Fibroblast of skin of right biceps (primary cell): ENCODE data around the gene HOXA6.

Experiments used
- DNase-seq: peaks from one replicate; pipeline ENCODE4 v3.0.0-alpha.2; 2013

Gene HOXA6

GRCh38 chr7:27137640-27138315 is 9.8 kb downstream of the HOXA6 start:
- no peak for DNase-seq

- peak; percentile 84 for DNase-seq
Observed at GRCh38 chr7:27134392-27134791, 13.2 kb downstream of the HOXA6 start.

- DNase-seq, result no peak
Observed at GRCh38 chr7:27133409-27134231, 14.0 kb downstream of the HOXA6 start.

DNA sequence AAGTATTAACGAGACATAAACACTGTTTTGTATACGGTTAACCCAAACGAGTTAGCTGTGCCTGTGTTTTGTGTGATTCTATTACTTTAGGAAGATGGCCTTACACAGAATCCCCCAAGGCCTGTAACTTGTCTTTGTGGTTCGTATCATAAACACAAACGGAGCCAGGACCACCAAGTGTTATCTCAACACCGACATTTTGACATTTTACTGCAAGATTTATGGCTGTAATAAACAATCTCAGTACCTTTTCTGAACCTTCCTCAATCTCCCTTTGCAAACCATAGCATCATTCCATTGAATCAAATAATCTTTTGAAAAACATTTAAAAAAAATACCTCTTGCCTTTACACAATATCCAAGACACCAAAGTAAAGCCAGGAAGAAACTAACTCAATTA is 14.6 kb downstream of the HOXA6 start:
- DNase-seq, result no peak

- no peak for DNase-seq
Observed at GRCh38 chr7:27132214-27132613, 15.4 kb downstream of the HOXA6 start.

DNA sequence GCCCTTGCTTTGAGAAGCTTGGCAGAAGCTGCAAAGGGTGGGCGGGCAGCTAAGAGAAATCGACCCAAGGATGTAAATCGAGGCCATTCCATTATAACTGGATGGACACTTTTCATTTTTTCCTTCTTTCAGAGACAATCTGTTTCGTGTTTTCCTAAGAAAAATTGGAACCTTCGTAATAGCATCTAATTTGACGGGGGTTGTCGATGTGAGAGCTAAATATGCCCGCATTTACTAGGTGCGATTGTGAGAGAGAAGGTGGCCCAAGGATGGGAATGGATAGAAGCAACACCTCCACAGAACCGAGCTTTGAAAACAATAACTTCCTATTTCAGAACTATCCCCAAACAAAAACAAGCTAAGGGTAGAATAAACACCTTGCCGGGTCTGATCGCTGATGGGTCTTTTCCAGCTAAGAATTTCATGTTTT is 16.2 kb downstream of the HOXA6 start:
- DNase-seq, result no peak

DNA sequence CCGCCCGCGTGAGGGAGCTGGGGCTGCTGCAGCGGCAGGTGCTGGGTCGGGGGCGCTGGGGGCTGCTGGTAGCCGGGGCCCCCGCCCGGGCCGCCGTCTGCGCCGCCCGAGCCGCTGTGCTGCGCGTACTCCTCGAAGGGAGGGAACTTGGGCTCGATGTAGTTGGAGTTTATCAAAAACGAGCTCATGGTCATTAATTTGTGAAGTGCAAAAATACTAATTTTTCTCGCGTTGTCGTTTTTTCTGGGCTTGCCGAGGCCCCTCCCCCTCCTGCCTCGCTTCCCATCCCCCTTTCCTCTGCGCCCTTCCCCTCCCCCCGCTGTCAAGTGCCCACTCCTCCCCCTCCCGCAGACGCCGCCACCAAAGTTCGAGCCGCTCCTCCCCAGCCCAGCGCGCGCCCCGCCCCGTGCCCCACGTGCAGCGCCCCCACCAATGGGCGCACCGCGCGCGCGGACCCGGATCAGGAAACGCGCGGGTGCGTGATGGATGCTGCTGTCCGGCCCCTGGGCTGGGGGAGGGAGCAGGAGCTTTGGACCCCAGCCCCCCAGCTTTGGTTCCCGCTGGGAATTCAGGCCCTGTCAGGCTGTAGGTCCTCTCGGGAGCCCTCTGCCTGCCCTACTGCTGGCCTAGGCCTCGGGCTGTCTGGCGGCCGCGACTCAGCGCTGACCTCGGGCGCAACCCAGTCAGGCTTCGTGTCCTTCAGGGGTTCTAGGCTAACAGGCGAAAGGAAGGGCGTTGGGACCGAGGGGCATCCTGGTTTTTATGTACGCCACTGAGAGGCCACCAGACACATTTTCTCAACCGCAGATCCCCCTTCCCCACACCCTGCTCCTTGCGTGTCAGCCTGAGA is 16.8 kb downstream of the HOXA6 start, which contains the start of gene HOXA4:
TSS of gene HOXA4 (minus strand) at position 218 of the 850 bp plus-strand sequence. CDS start at position 194, 24 bp downstream.
- DNase-seq, result peak; percentile 91

DNA sequence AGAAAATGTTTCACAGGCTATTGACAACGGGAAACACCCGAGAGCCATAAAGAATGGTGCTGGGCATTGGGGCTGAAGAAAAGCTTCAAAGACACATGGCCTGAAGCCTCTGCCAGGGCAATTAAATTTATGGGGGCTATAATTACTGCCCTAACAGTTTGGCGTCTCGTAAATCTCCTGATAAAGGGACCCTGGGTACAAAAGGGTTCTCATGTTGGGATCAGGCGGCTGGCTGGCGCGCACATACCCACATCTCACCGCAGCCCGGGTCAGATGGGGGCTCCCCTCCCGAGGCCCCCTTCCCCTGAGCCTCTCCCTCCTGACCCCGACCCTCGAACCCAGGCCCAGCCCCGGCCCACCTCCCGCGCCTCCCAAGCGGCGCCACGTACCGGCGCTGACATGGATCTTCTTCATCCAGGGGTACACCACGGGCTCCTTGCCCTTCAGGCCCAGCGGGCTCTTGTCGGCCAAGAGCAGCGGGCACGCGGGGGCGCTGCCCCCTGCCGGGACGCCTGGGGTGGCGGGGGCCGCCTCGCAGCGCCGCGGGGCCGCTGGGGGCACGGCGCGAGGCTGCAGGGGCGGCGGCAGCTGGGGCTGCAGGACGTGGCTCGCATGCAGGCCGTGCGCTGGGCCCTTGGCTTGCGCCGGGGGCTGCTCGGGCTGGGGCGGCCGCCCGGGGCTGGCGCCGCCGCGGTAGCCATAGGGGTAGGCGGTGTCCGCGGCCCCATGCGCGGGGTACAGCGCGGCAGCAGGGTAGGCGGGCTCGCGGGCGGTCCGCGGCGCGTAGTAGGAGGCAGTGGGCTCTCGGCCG is 17.6 kb downstream of the HOXA6 start:
- peak; percentile 36 for DNase-seq

- DNase-seq, result no peak
Observed at GRCh38 chr7:27128776-27129728, 18.5 kb downstream of the HOXA6 start.

DNA sequence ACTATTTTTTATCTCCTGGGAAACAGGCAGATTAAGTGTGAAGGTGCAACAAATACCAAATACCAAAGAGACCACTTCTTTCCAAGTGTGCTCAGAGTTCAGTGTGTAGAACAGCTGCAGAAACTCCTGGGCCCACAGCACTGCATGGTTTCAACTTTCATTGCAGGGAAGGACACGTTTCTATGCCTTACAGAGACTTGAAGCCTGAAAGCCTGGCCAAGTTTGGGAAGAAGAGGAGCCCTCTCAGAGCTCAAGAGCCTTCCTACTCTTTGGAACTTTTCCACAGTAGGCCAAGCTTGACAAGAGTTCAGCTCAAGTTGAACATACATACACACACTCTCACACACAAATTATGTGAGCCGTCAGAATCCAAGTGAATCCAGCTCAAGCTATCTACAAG is 19.5 kb downstream of the HOXA6 start:
- DNase-seq, result no peak

DNA sequence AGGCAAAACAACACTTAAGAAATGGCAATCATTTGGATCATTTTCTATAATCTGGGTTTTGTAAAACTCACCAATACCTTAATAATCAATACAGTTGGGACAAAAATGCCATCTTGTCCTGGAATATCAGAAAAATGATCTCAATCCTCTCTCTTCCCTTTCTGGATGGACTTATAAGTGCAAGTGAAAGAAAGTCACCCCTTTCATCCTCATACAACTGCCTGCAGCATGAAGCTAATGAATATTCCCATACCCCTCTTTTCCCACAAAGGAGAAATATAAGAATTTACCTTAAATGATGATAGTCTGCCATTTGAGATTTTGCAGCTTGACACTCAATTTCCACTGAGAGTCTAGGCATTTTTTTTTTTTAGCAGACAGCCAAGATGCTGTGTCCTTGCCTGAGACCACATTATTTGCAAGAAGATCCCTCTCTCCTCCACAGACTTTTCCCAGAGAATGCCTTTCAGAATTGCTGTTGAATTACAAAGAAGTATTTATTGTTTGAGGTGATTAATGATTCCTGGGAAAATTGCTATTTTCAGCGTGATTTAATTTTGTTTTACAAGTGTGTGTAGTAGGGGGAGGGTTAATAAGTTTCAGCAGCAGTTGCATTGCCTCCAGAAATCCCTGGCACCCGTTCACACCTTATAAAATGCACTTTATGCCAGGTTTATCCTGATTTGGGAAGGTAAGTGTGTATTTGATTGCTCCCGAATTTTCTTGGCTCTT is 20.8 kb downstream of the HOXA6 start:
- DNase-seq, result no peak

GRCh38 chr7:27125986-27126394 is 21.6 kb downstream of the HOXA6 start:
- DNase-seq, result no peak

- no peak for DNase-seq
Observed at GRCh38 chr7:27124902-27125689, 22.5 kb downstream of the HOXA6 start.

DNA sequence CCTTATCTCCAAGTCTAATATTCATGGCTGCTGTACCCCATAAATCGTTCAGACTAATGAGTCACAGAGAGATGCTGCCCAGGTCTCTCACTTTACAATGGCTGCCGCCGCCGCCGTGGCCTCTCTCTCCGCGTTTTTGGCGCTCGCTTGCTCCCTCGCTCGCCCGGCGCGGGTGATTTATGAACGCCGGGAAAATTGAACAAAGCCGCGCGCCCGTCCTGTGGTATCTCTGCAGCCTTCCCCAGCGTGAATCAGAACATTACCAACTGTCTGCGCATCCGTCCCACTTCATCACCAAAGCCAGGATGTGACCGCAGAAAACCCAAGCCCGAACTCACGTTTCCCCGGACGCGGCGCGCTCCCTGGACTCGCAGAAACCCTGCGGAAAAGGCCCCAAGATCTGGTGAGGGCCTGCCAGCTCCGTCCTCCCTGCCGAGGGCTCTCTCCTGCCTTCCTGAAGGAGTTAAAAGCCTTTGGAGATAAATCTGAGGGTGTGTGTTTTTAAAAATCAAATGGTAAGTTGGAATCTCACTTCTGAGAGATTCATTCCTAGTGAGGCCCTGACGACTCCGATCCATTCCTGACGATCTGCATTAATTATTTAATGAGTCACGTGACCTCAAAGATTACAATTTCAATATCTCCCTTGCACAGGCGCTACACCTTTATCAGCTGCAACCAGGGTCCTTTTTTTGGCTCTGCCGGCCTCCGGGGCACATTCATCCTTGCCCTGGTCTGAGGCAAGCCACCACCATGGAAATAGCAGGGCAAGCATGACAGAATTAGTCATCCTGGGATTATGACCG is 23.3 kb downstream of the HOXA6 start:
- peak; percentile 89 for DNase-seq

- DNase-seq, result no peak
Observed at GRCh38 chr7:27123477-27124053, 24.0 kb downstream of the HOXA6 start.

DNA sequence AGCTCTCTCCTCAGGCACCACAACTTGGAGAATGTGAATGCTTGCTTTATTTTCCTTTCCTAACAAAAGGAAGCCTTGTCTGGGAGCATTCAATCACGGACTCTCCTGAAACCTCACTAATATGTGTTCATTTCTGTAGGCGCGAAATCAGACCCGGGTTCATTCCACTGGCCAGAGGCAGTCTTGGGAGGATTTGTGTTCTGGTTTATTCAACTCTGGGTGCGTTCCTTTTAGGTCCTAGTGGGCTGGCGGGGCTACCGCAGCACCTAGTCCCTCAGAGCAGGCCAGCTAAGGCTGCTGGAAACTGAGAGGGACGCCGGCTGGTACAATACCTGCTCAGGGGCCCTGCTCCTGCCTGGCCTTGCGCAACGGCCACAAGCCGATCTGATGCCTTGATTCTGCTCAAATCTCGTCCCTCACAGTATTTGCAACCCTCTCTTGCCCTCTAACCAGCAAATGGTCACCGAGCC is 24.5 kb downstream of the HOXA6 start:
- no peak for DNase-seq

- no peak for DNase-seq
Observed at GRCh38 chr7:27122077-27122910, 25.3 kb downstream of the HOXA6 start.
